A549 (cell line): Measurements from ENCODE around the gene TNP1. TPM values are rescaled to one million over a fixed set of nuclear protein-coding genes. Genes with fewer than 3 reads are reported as not detected.

ENCODE experiments used
- ATAC-seq, 2 experiments: fragments of 200-7000 bp in 1 of 2; fragments of >200 bp in 1 of 2; cut with Nextera tagmentation in 1 of 2; cut with Tn5 transposase in 1 of 2; 3 replicates each; pipeline versions ENCODE4 v1.8.0 to v1.9.1; 2018 to 2020; ENCODE audit warnings: mild to moderate bottlenecking in 1 of 2, moderate library complexity in 1 of 2
- CTCF ChIA-PET: fragments of 300-600 bp; sonication (Branson Sonifier 250); formaldehyde crosslinking; extraction: SDS; loops from one replicate; lab custom pipeline; 2021; ENCODE audit warnings: antibody characterized with exemption, inconsistent platforms; lab: Yijun Ruan, JAX
- POLR2A ChIA-PET: fragments of 350-600 bp; formaldehyde crosslinking; extraction: SDS; loops from one replicate; lab custom pipeline; 2021; ENCODE audit warnings: antibody characterized with exemption, inconsistent platforms; lab: Yijun Ruan, JAX
- DNase-seq, 2 experiments: peaks; one replicate each; pipeline versions ENCODE4 v3.0.0 to v3.0.0-alpha.2; 2011 to 2016; ENCODE audit warnings: low read depth in 1 of 2, low spot score in 1 of 2
- FAIRE-seq: peaks from 2 replicates; lab custom pipeline; 2011; peaks lifted over from hg19 to GRCh38; lab: Jason Lieb, UNC
- H3K27ac ChIP-seq, 2 experiments: fragments of >200 bp; sonication (Bioruptor Twin); formaldehyde crosslinking; 3 replicates each; pipeline ENCODE4 v1.5.1; 2016 to 2017
- H3K4me1 ChIP-seq: fragments of >200 bp; sonication (Bioruptor Twin); formaldehyde crosslinking; 3 replicates; pipeline ENCODE4 v1.6.1; 2016
- H3K4me2 ChIP-seq: fragments of >200 bp; sonication (Bioruptor Twin); formaldehyde crosslinking; 3 replicates; pipeline ENCODE4 v1.6.1; 2016
- H3K4me3 ChIP-seq: fragments of >200 bp; sonication (Bioruptor Twin); formaldehyde crosslinking; 3 replicates; pipeline ENCODE4 v1.5.1; 2016
- H3K9me3 ChIP-seq: fragments of >200 bp; sonication (Bioruptor Twin); formaldehyde crosslinking; 3 replicates; pipeline ENCODE4 v1.6.1; 2016
- BHLHE40 ChIP-seq: IDR thresholded peaks from 2 replicates; pipeline ENCODE4 v1.6.1; 2012; ENCODE audit warnings: low read depth, low read length, inconsistent platforms
- CBX2 ChIP-seq: fragments of 200-600 bp; sonication (generic); IDR thresholded peaks from 2 replicates; pipeline ENCODE4 v1.6.1; 2016; ENCODE audit warnings: low read depth, mild to moderate bottlenecking, borderline replicate concordance
- CBX8 ChIP-seq: fragments of 200-600 bp; sonication (generic); IDR thresholded peaks from 2 replicates; pipeline ENCODE4 v1.6.1; 2016
- CHD2 ChIP-seq: fragments of 150-350 bp; IDR thresholded peaks from 2 replicates; pipeline ENCODE4 v1.6.1; 2014; ENCODE audit warnings: low read length; ENCODE audit not compliant: partially characterized antibody
- EP300 ChIP-seq, 2 experiments: fragments of >200 bp; sonication (Bioruptor Twin); formaldehyde crosslinking; IDR thresholded peaks; 2 replicates in 1 of 2; 3 replicates in 1 of 2; pipeline ENCODE4 v1.6.1; 2016 to 2017
- FOSB ChIP-seq: fragments of 250-450 bp; sonication (Bioruptor Pico); IDR thresholded peaks from 2 replicates; pipeline ENCODE4 v1.5.0; 2020; ENCODE audit warnings: mild to moderate bottlenecking, moderate library complexity
- FOSL2 ChIP-seq, 2 experiments: fragments of 450-650 bp in 1 of 2; fragments of >200 bp in 1 of 2; sonication (Bioruptor Twin) in 1 of 2; formaldehyde crosslinking; IDR thresholded peaks; 2 replicates each; pipeline versions ENCODE4 v1.5.0 to v1.6.1; 2016 to 2020; ENCODE audit warnings: mild to moderate bottlenecking in 1 of 2, moderate library complexity in 1 of 2
- HDAC2 ChIP-seq: fragments of 200-600 bp; sonication (generic); IDR thresholded peaks from 2 replicates; pipeline ENCODE4 v1.6.1; 2016
- HEYL ChIP-seq: fragments of 250-450 bp; sonication (Bioruptor Pico); IDR thresholded peaks from 2 replicates; pipeline ENCODE4 v1.8.0; 2021; ENCODE audit warnings: mild to moderate bottlenecking, moderate library complexity
- HOXB13 ChIP-seq: fragments of 250-450 bp; sonication (Bioruptor Pico); IDR thresholded peaks from 2 replicates; pipeline ENCODE4 v1.5.0; 2020; ENCODE audit warnings: low read depth, mild to moderate bottlenecking, moderate library complexity
- HOXB5 ChIP-seq: fragments of 250-450 bp; sonication (Bioruptor Pico); IDR thresholded peaks from 2 replicates; pipeline ENCODE4 v1.5.0; 2020; ENCODE audit warnings: mild to moderate bottlenecking, moderate library complexity
- KDM5A ChIP-seq: fragments of 200-600 bp; sonication (generic); IDR thresholded peaks from 2 replicates; pipeline ENCODE4 v1.6.1; 2016; ENCODE audit warnings: antibody characterized with exemption, mild to moderate bottlenecking
- MAX ChIP-seq: IDR thresholded peaks from 2 replicates; pipeline ENCODE4 v1.6.1; 2012
- MAZ ChIP-seq: fragments of 150-350 bp; IDR thresholded peaks from 2 replicates; pipeline ENCODE4 v1.6.1; 2014; ENCODE audit warnings: antibody characterized with exemption, low read depth, low read length, borderline replicate concordance
- MYC ChIP-seq: IDR thresholded peaks from 2 replicates; pipeline ENCODE4 v1.6.1; 2012; ENCODE audit warnings: mild to moderate bottlenecking, inconsistent platforms, low read length, improper control_type of control experiment, borderline replicate concordance
- NFE2L2 ChIP-seq: fragments of 150-350 bp; conservative IDR thresholded peaks from 2 replicates; pipeline ENCODE4 v1.6.1; 2014; ENCODE audit warnings: low read length
- NR3C1 ChIP-seq: fragments of >200 bp; sonication (Bioruptor Twin); formaldehyde crosslinking; IDR thresholded peaks from 3 replicates; pipeline ENCODE4 v1.6.1; 2017
- PHF8 ChIP-seq: fragments of 200-600 bp; sonication (generic); IDR thresholded peaks from 2 replicates; pipeline ENCODE4 v1.6.1; 2016; ENCODE audit warnings: low read depth, mild to moderate bottlenecking, antibody characterized with exemption, moderate library complexity, borderline replicate concordance
- POLR2AphosphoS2 ChIP-seq: conservative IDR thresholded peaks from 2 replicates; pipeline ENCODE4 v1.6.1; 2012; ENCODE audit warnings: low read length, improper control_type of control experiment, inconsistent platforms
- RARB ChIP-seq: fragments of 250-450 bp; sonication (Bioruptor Pico); IDR thresholded peaks from 2 replicates; pipeline ENCODE4 v1.8.0; 2021; ENCODE audit warnings: mild to moderate bottlenecking, moderate library complexity
- REST ChIP-seq: fragments of 200-600 bp; sonication (generic); IDR thresholded peaks from 2 replicates; pipeline ENCODE4 v1.6.1; 2016; ENCODE audit warnings: antibody characterized with exemption, mild to moderate bottlenecking, moderate library complexity
- RFX5 ChIP-seq: fragments of 450-650 bp; IDR thresholded peaks from 2 replicates; pipeline ENCODE4 v1.7.1; 2014; ENCODE audit warnings: antibody characterized with exemption, mild to moderate bottlenecking, moderate library complexity
- USF2 ChIP-seq: fragments of 450-650 bp; IDR thresholded peaks from 2 replicates; pipeline ENCODE4 v1.6.1; 2014; ENCODE audit warnings: antibody characterized with exemption
- ZC3H11A ChIP-seq: fragments of 450-650 bp; IDR thresholded peaks from 2 replicates; pipeline ENCODE4 v1.6.1; 2014; ENCODE audit warnings: antibody characterized with exemption, mild to moderate bottlenecking
- WGBS: methylation state at CpG from one replicate; pipeline ENCODE4 v1.1.6; 2017; ENCODE audit errors: missing lambda C conversion rate; 5-methylcytosine and 5-hydroxymethylcytosine counted together
- polyA plus RNA-seq, 4 experiments: library from polyadenylated mRNA; depleted of rRNA in 3 of 4; stranded (reverse); fragments of >200 nt; fragmentation: RNase III in 1 of 4; extraction: RNeasy Plus Mini Kit Qiagen cat#74134 plus additional on column Dnase treatment in 1 of 4; gene quantifications; 2 replicates in 3 of 4; 3 replicates in 1 of 4; pipeline ENCODE4 v1.2.3, GENCODE V29; 2011 to 2017
- TF ChIP-seq, protein P1 (sequence below): fragments of 250-450 bp; sonication (Bioruptor Pico); IDR thresholded peaks from 2 replicates; pipeline ENCODE4 v1.5.0; 2020; ENCODE audit warnings: low read depth, mild to moderate bottlenecking, moderate library complexity

Gene TNP1
- polyA plus RNA-seq, 2 of the 4 experiments (the other 2 are of a cell fraction) = not detected

GRCh38 chr2:216830346-216830745 is 29.5 kb downstream of the TNP1 start:
- POLR2A ChIA-PET = no interaction called here
- CTCF ChIA-PET = no interaction called here
- no peak for FAIRE-seq
- Histone ChIP-seq H3K27ac (no peak overlapping the region), H3K9me3 (no peaks in the 10 kb centered on the region), H3K4me3 (no peak overlapping the region)
- 32% methylated on average over 1 of the region's 1 CpG for WGBS
- TF ChIP-seq CBX8 (no peak), POLR2AphosphoS2 (no peak), NR3C1 (no peak), NFE2L2 (no peak), ZC3H11A (no peak), USF2 (no peak), MYC (no peak), MAZ (no peak), HOXB5 (CRISPR knock-in tag) (no peak), HEYL (CRISPR knock-in tag) (no peak), KDM5A (no peak), RFX5 (no peak)
- TF ChIP-seq, all 56 proteins: peak for 0
- H3K4me2 ChIP-seq = no peak overlapping the region
- ATAC-seq = no peak
- H3K4me1 ChIP-seq = peaks cover 4% of the 10 kb centered on the region; the same call in 1 of the 3 replicates
- DNase-seq = no peak

- WGBS = 17% methylated on average over 4 of the region's 4 CpGs
- Histone ChIP-seq H3K27ac (no peak overlapping the region), H3K4me2 (no peak overlapping the region), H3K9me3 (no peaks in the 10 kb centered on the region), H3K4me3 (no peak overlapping the region), H3K4me1 (peaks cover 4% of the 10 kb centered on the region; the same call in 1 of the 3 replicates)
- ATAC-seq (no peak), FAIRE-seq (no peak), DNase-seq (no peak)
- CTCF ChIA-PET = interaction anchor here (0.6 kb wide), 1 partner anchor 138 kb away, joined by 3 read pairs; no protein-coding TSS in a partner anchor
- POLR2A ChIA-PET = no interaction called here
- TF ChIP-seq RARB (CRISPR knock-in tag) = no peak
- TF ChIP-seq FOSB (CRISPR knock-in tag) = no peak
- no peak for TF ChIP-seq CHD2
- TF ChIP-seq BHLHE40 = no peak
- no peak for TF ChIP-seq REST
- no peak for TF ChIP-seq MAZ
- no peak for TF ChIP-seq MAX
- no peak for TF ChIP-seq NR3C1
- TF ChIP-seq, protein P1, sequence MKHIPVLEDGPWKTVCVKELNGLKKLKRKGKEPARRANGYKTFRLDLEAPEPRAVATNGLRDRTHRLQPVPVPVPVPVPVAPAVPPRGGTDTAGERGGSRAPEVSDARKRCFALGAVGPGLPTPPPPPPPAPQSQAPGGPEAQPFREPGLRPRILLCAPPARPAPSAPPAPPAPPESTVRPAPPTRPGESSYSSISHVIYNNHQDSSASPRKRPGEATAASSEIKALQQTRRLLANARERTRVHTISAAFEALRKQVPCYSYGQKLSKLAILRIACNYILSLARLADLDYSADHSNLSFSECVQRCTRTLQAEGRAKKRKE (CRISPR knock-in tag) = no peak
- TF ChIP-seq HEYL (CRISPR knock-in tag) = no peak
- no peak for TF ChIP-seq HOXB5 (CRISPR knock-in tag)
- TF ChIP-seq FOSL2 (IDR thresholded peaks at IDR 0.05) = no peak
- TF ChIP-seq FOSL2 (CRISPR knock-in tag; IDR thresholded peaks at IDR 0.05) = no peak
- TF ChIP-seq CBX2 = no peak
- TF ChIP-seq EP300 (IDR thresholded peaks at IDR 0.05) = no peak
- TF ChIP-seq HOXB13 (CRISPR knock-in tag) = no peak
- no peak for TF ChIP-seq HDAC2
- TF ChIP-seq PHF8 = no peak
These were observed 30.3 kb downstream of the TNP1 start for GRCh38 chr2:216829533-216829932.
